Panc1 (cell line): ENCODE results near the gene SEMA4D. TPM values are rescaled to one million over a fixed set of nuclear protein-coding genes. Genes with fewer than 3 reads are reported as not detected.
A peak's percentile ranks its signal among the peaks of the same experiment; 100 is the strongest.

Source experiments
- ATAC-seq: fragments of 200-7000 bp; cut with Tn5 transposase; 2 replicates; pipeline ENCODE4 v1.9.1; 2020; ENCODE audit warnings: mild to moderate bottlenecking, moderate library complexity
- BruUV-seq: library from RNA; stranded (reverse); fragments of 400-500 nt; replicated peaks from 2 replicates; lab custom pipeline; 2021; lab: Mats Ljungman, UMichigan
- CTCF ChIA-PET: fragments of 300-600 bp; sonication (Branson Sonifier 250); formaldehyde crosslinking; loops from one replicate; lab custom pipeline; 2022; ENCODE audit warnings: antibody characterized with exemption; lab: Charles Lee
- POLR2A ChIA-PET: fragments of 300-600 bp; sonication (Branson Sonifier 250); formaldehyde crosslinking; loops from one replicate; lab custom pipeline; 2022; ENCODE audit warnings: antibody characterized with exemption; lab: Charles Lee
- DNase-seq: peaks from one replicate; pipeline ENCODE4 v3.0.0-alpha.2; 2010; ENCODE audit warnings: low read depth, low spot score
- H3K27ac ChIP-seq: 2 replicates; pipeline ENCODE4 v1.5.1; 2011; ENCODE audit warnings: mild to moderate bottlenecking, low read length, inconsistent platforms
- H3K27me3 ChIP-seq: fragments of 200-500 bp; sonication (Bioruptor generic); 2 replicates; pipeline ENCODE4 v1.6.0; 2014; ENCODE audit warnings: low read length, inconsistent platforms; ENCODE audit not compliant: control insufficient read depth, insufficient read depth
- H3K36me3 ChIP-seq: fragments of 200-500 bp; sonication (Bioruptor generic); 2 replicates; pipeline ENCODE4 v1.5.1; 2014; ENCODE audit warnings: inconsistent platforms, mild to moderate bottlenecking, low read length, moderate library complexity; ENCODE audit not compliant: control insufficient read depth, insufficient read depth
- H3K4me1 ChIP-seq: 2 replicates; pipeline ENCODE4 v1.5.1; 2011; ENCODE audit warnings: inconsistent platforms, mild to moderate bottlenecking, low read length, moderate library complexity; ENCODE audit not compliant: control insufficient read depth, insufficient read depth
- H3K4me3 ChIP-seq, 2 experiments: 2 replicates each; pipeline ENCODE4 v1.5.1; 2011 to 2012; ENCODE audit warnings: low read depth in 2 of 2, low read length in 2 of 2, mild to moderate bottlenecking in 2 of 2, inconsistent platforms in 1 of 2, moderate library complexity in 1 of 2
- H3K9me3 ChIP-seq: fragments of 200-500 bp; sonication (Bioruptor generic); 2 replicates; pipeline ENCODE4 v1.5.1; 2014; ENCODE audit warnings: low read depth, mild to moderate bottlenecking, inconsistent platforms, low read length, moderate library complexity; ENCODE audit not compliant: control insufficient read depth, insufficient read depth
- CTCF ChIP-seq: fragments of 450-650 bp; IDR thresholded peaks from 2 replicates; pipeline ENCODE4 v1.5.1; 2017; ENCODE audit warnings: mild to moderate bottlenecking
- POLR2AphosphoS5 ChIP-seq: IDR thresholded peaks from 2 replicates; pipeline ENCODE4 v1.6.1; 2012; ENCODE audit warnings: mild to moderate bottlenecking, low read depth, low read length, moderate library complexity
- REST ChIP-seq, 2 experiments: IDR thresholded peaks; 2 replicates each; pipeline ENCODE4 v1.6.1; 2011 to 2012; ENCODE audit warnings: low read depth in 2 of 2, control low read depth in 1 of 2, low read length in 1 of 2, mild to moderate bottlenecking in 1 of 2, moderate library complexity in 1 of 2; ENCODE audit not compliant: insufficient read depth in 1 of 2
- SIN3A ChIP-seq: IDR thresholded peaks from 2 replicates; pipeline ENCODE4 v1.6.1; 2012; ENCODE audit warnings: low read depth, mild to moderate bottlenecking, low read length, moderate library complexity, borderline replicate concordance; ENCODE audit not compliant: insufficient read depth
- TCF7L2 ChIP-seq: IDR thresholded peaks from 2 replicates; pipeline ENCODE4 v1.6.1; 2011; ENCODE audit warnings: mild to moderate bottlenecking, low read depth, low read length, inconsistent platforms
- in situ Hi-C: cut with HindIII; loops from 2 replicates; pipeline ENCODE4 v1.10.0; 2016; ENCODE audit warnings: low sequenced_read_pairs, low pct_unique_long_range_greater_than_20kb
- intact Hi-C: fragments of 100-400 bp; cut with micrococcal nuclease; formaldehyde crosslinking; loops from one replicate; pipeline ENCODE4 v1.10.0; 2022; ENCODE audit not compliant: unreplicated experiment
- total RNA-seq: library from RNA; stranded (reverse); gene quantifications from one replicate; pipeline ENCODE4 v1.2.1, GENCODE V29; 2021; ENCODE audit not compliant: unreplicated experiment

SEMA4D gene
- total RNA-seq, 1 experiment from 2014 or later: 6.5 TPM

- in situ Hi-C loops (no loop called here), intact Hi-C loops (loop anchor here (5.0 kb wide), 1 partner anchor 224 kb away; no protein-coding TSS in a partner anchor)
- no peak for DNase-seq
- POLR2A ChIA-PET: no interaction called here
- TF ChIP-seq POLR2AphosphoS5 (no peak), REST (IDR thresholded peaks at IDR 0.05; ENCODE audit: insufficient read depth in 1 of 2, low read depth in 2 of 2, low read length in 1 of 2) (no peak)
- CTCF ChIA-PET: no interaction called here
- ATAC-seq: no peak
- no peak overlapping the region for H3K4me3 ChIP-seq
- H3K9me3 ChIP-seq: no peaks in the 10 kb centered on the region
- no peak overlapping the region for H3K27ac ChIP-seq
- no TSS peak for BruUV-seq
- peaks cover 10% of the 10 kb centered on the region for H3K4me1 ChIP-seq
- H3K27me3 ChIP-seq: no peaks in the 10 kb centered on the region
- H3K36me3 ChIP-seq: peaks cover 5% of the 10 kb centered on the region
These were observed 174.5 kb downstream of the SEMA4D start for GRCh38 chr9:89323390-89323789.

GRCh38 chr9:89319015-89319905 lies 178.7 kb downstream of the SEMA4D start:
- TF ChIP-seq TCF7L2: no peak
- TF ChIP-seq SIN3A: no peak
- TF ChIP-seq CTCF: peak; percentile 42
- no peak for TF ChIP-seq REST (IDR thresholded peaks at IDR 0.05; ENCODE audit: insufficient read depth in 1 of 2, low read depth in 2 of 2, low read length in 1 of 2)
- TF ChIP-seq POLR2AphosphoS5: no peak
- ATAC-seq: no peak
- BruUV-seq: no TSS peak
- Histone ChIP-seq H3K27me3 (no peaks in the 10 kb centered on the region), H3K9me3 (no peaks in the 10 kb centered on the region), H3K4me3 (peak overlapping the region; percentile 47 to 63), H3K36me3 (peaks cover 36% of the 10 kb centered on the region), H3K4me1 (peaks cover 29% of the 10 kb centered on the region), H3K27ac (peak overlapping the region; percentile 95)
- POLR2A ChIA-PET: no interaction called here
- in situ Hi-C loops (no loop called here), intact Hi-C loops (no loop called here)
- DNase-seq: no peak
- CTCF ChIA-PET: interaction anchor here (0.6 kb wide), 1 partner anchor 245 kb away, joined by 3 read pairs; no protein-coding TSS in a partner anchor
